ENCODE results near the gene RPTOR. TPM values are rescaled to one million over a fixed set of nuclear protein-coding genes. Genes with fewer than 3 reads are reported as not detected.

RPTOR gene
- total RNA-seq, 1 experiment from 2014 or later = 25.1 TPM

GRCh38 chr17:80647746-80648145, 103.1 kb downstream of the RPTOR start:
- no CpG with 5 or more reads among the region's 6 CpGs for WGBS (ENCODE audit: extremely low coverage, insufficient read length, low lambda C conversion rate)
- H3K27ac Mint-ChIP-seq = peak overlapping the region in 1 of 3 experiments; percentile 10; a peak in 1 of 7 replicates
- H3K27me3 Mint-ChIP-seq (ENCODE audit: low read depth) = no peaks in the 10 kb centered on the region
- H2AFZ ChIP-seq (ENCODE audit: low read length) = no peak overlapping the region
- no peak overlapping the region for H3K23ac ChIP-seq (ENCODE audit: insufficient read length, low read depth, low read length)
- H4K5ac ChIP-seq (ENCODE audit: insufficient read length, low read depth, low read length) = no peak overlapping the region
- H4K8ac ChIP-seq (replicated peaks; ENCODE audit: insufficient read length, low read depth, low read length) = no peak overlapping the region
- H2BK5ac ChIP-seq (ENCODE audit: insufficient read length, low read length) = no peak overlapping the region
- H2BK12ac ChIP-seq (ENCODE audit: insufficient read length, low read depth, low read length) = no peak overlapping the region
- no peaks in the 10 kb centered on the region for H3K27me3 ChIP-seq (ENCODE audit: insufficient read depth, low read length)
- no peak overlapping the region for H2BK20ac ChIP-seq (ENCODE audit: low read depth, low read length, poor library complexity, severe bottlenecking)
- no peaks in the 10 kb centered on the region; a peak in 1 of 7 replicates for H3K36me3 Mint-ChIP-seq (ENCODE audit: insufficient read depth in 1 of 3, low read depth in 3 of 3)
- no peak overlapping the region for H3K4ac ChIP-seq (ENCODE audit: low read depth, low read length)
- peaks cover 38 to 47% of the 10 kb centered on the region in 2 experiments for H3K4me1 Mint-ChIP-seq
- no peak for TF ChIP-seq CTCF (conservative IDR thresholded peaks at IDR 0.05)
- H3K4me3 Mint-ChIP-seq = no peak overlapping the region
- no peaks in the 10 kb centered on the region for H3K79me2 ChIP-seq (ENCODE audit: insufficient read depth, low read length)
- no peak overlapping the region for H3K9ac ChIP-seq (ENCODE audit: extremely low read depth, insufficient read length, low read length)
- DNase-seq = no peak
- H4K20me1 ChIP-seq (ENCODE audit: control insufficient read depth, insufficient read depth, insufficient read length) = no peaks in the 10 kb centered on the region
- H3K56ac ChIP-seq (ENCODE audit: insufficient read length, low read depth, low read length) = no peak overlapping the region
- no peaks in the 10 kb centered on the region for H3K79me1 ChIP-seq (ENCODE audit: insufficient read depth, low read depth, low read length, poor library complexity, severe bottlenecking)
- no peaks in the 10 kb centered on the region for H3K9me3 ChIP-seq (ENCODE audit: control insufficient read depth, low read depth, low read length)
- no peak overlapping the region for H3K4me2 ChIP-seq (ENCODE audit: insufficient read depth, insufficient read length, low read length)
- no peaks in the 10 kb centered on the region; the same call in 1 of the 2 replicates for H3K4me1 ChIP-seq (ENCODE audit: insufficient read depth, low read length)
- H2BK120ac ChIP-seq (ENCODE audit: low read depth, low read length, poor library complexity, severe bottlenecking) = no peak overlapping the region
- H3K27ac ChIP-seq (ENCODE audit: insufficient read length, low read depth, low read length) = no peak overlapping the region
- no peaks in the 10 kb centered on the region for H3K23me2 ChIP-seq (ENCODE audit: insufficient read length, low read depth, low read length, poor library complexity, severe bottlenecking)
- H3T11ph ChIP-seq (ENCODE audit: low read length) = no peak overlapping the region
- H3K14ac ChIP-seq (ENCODE audit: insufficient read depth, low read length) = no peak overlapping the region
- H2BK15ac ChIP-seq (ENCODE audit: low read depth, low read length) = no peak overlapping the region
- H2AK5ac ChIP-seq (ENCODE audit: insufficient read length, low read length) = no peak overlapping the region
- no peak overlapping the region for H4K91ac ChIP-seq (ENCODE audit: insufficient read length, low read depth, low read length)
- no peak overlapping the region for H3K18ac ChIP-seq (ENCODE audit: insufficient read length, low read depth, low read length)
- no peaks in the 10 kb centered on the region for H3K9me3 Mint-ChIP-seq

Measured in H9 (cell line).